Measurements from ENCODE around the gene PLA2R1.

The PLA2R1 gene

GRCh38 chr2:159998961-159999360, 63.5 kb downstream of the PLA2R1 start:
- no peaks in the 10 kb centered on the region for H3K36me3 ChIP-seq (ENCODE audit: control insufficient read depth, low read length)
- TF ChIP-seq EZH2phosphoT487 (IDR thresholded peaks at IDR 0.05; ENCODE audit: borderline replicate concordance, low read length), result no peak
- TF ChIP-seq CTCF (IDR thresholded peaks at IDR 0.05; ENCODE audit: low read depth, low read length, poor library complexity, severe bottlenecking), result no peak
- no peaks in the 10 kb centered on the region for H4K20me1 ChIP-seq (ENCODE audit: control insufficient read depth, insufficient read depth, low read depth, low read length)
- H3K9me3 ChIP-seq (ENCODE audit: control insufficient read depth, insufficient read depth, low read length), result no peaks in the 10 kb centered on the region
- H3K4me1 ChIP-seq (ENCODE audit: control insufficient read depth, low read length), result no peaks in the 10 kb centered on the region
- no peak overlapping the region for H3K4me2 ChIP-seq (ENCODE audit: low read length)
- H3K27me3 ChIP-seq (ENCODE audit: control insufficient read depth, low read length), result peaks cover 8% of the 10 kb centered on the region; the same call in 1 of the 2 replicates
- no peaks in the 10 kb centered on the region for H3F3A ChIP-seq (ENCODE audit: control insufficient read depth, insufficient read depth)
- no peaks in the 10 kb centered on the region for H3K9me2 ChIP-seq (replicated peaks; ENCODE audit: control insufficient read depth, low read length)
- no peak overlapping the region for H3K27ac ChIP-seq (ENCODE audit: low read depth, low read length)
- no peak overlapping the region for H3K4me3 ChIP-seq (ENCODE audit: low read length)
- H3K79me2 ChIP-seq (ENCODE audit: control insufficient read depth, low read length), result no peaks in the 10 kb centered on the region

GRCh38 chr2:159998243-159998642, 64.2 kb downstream of the PLA2R1 start:
- TF ChIP-seq EZH2phosphoT487 (IDR thresholded peaks at IDR 0.05; ENCODE audit: borderline replicate concordance, low read length) (no peak), CTCF (IDR thresholded peaks at IDR 0.05; ENCODE audit: low read depth, low read length, poor library complexity, severe bottlenecking) (no peak)
- Histone ChIP-seq H3K4me2 (ENCODE audit: low read length) (no peak overlapping the region), H3K4me3 (ENCODE audit: low read length) (no peak overlapping the region), H3K36me3 (ENCODE audit: control insufficient read depth, low read length) (no peaks in the 10 kb centered on the region), H3K27me3 (ENCODE audit: control insufficient read depth, low read length) (peaks cover 13% of the 10 kb centered on the region), H3K9me2 (replicated peaks; ENCODE audit: control insufficient read depth, low read length) (no peaks in the 10 kb centered on the region; the same call in 1 of the 2 replicates), H3K79me2 (ENCODE audit: control insufficient read depth, low read length) (no peaks in the 10 kb centered on the region), H3K9me3 (ENCODE audit: control insufficient read depth, insufficient read depth, low read length) (no peaks in the 10 kb centered on the region), H3K4me1 (ENCODE audit: control insufficient read depth, low read length) (no peaks in the 10 kb centered on the region), H3F3A (ENCODE audit: control insufficient read depth, insufficient read depth) (no peaks in the 10 kb centered on the region), H4K20me1 (ENCODE audit: control insufficient read depth, insufficient read depth, low read depth, low read length) (no peaks in the 10 kb centered on the region), H3K27ac (ENCODE audit: low read depth, low read length) (no peak overlapping the region)

- no peaks in the 10 kb centered on the region; the same call in 1 of the 2 replicates for H3K9me2 ChIP-seq (replicated peaks; ENCODE audit: control insufficient read depth, low read length)
- no peaks in the 10 kb centered on the region for H3F3A ChIP-seq (ENCODE audit: control insufficient read depth, insufficient read depth)
- no peaks in the 10 kb centered on the region for H3K36me3 ChIP-seq (ENCODE audit: control insufficient read depth, low read length)
- no peak overlapping the region for H3K4me2 ChIP-seq (ENCODE audit: low read length)
- no peaks in the 10 kb centered on the region for H3K79me2 ChIP-seq (ENCODE audit: control insufficient read depth, low read length)
- H3K9me3 ChIP-seq (ENCODE audit: control insufficient read depth, insufficient read depth, low read length), result no peaks in the 10 kb centered on the region
- H4K20me1 ChIP-seq (ENCODE audit: control insufficient read depth, insufficient read depth, low read depth, low read length), result no peaks in the 10 kb centered on the region
- H3K27me3 ChIP-seq (ENCODE audit: control insufficient read depth, low read length), result peaks cover 13% of the 10 kb centered on the region
- no peaks in the 10 kb centered on the region for H3K4me1 ChIP-seq (ENCODE audit: control insufficient read depth, low read length)
- H3K4me3 ChIP-seq (ENCODE audit: low read length), result no peak overlapping the region
- TF ChIP-seq EZH2phosphoT487 (IDR thresholded peaks at IDR 0.05; ENCODE audit: borderline replicate concordance, low read length), result no peak
- TF ChIP-seq CTCF (IDR thresholded peaks at IDR 0.05; ENCODE audit: low read depth, low read length, poor library complexity, severe bottlenecking), result no peak
- H3K27ac ChIP-seq (ENCODE audit: low read depth, low read length), result no peak overlapping the region
Measured at GRCh38 chr2:159996792-159997546, 65.4 kb downstream of the PLA2R1 start.
